Heart right ventricle (tissue), 16 donors: ENCODE data around the gene DOCK2. TPM values are rescaled to one million over a fixed set of nuclear protein-coding genes. Genes with fewer than 3 reads are reported as not detected.

Source experiments
- ATAC-seq, 8 donors: fragments of 200-7000 bp; cut with Tn5 transposase; one replicate each; pipeline ENCODE4 v1.9.1; 2020; ENCODE audit warnings: mild to moderate bottlenecking in 8 of 8, moderate library complexity in 8 of 8, moderate number of reproducible peaks in 1 of 8
- DNase-seq, 2 donors: peaks; one replicate each; pipeline ENCODE4 v3.0.0-alpha.2; 2020
- H3K27ac ChIP-seq, 10 donors: fragments of 200-600 bp; sonication (generic) in 2 of 10; one replicate each; pipeline versions ENCODE4 v1.5.0 to v1.8.0; 2020 to 2022; ENCODE audit warnings: mild to moderate bottlenecking in 3 of 10
- H3K27me3 ChIP-seq, 7 donors: fragments of 200-600 bp; one replicate each; pipeline ENCODE4 v1.8.0; 2021 to 2022; ENCODE audit warnings: mild to moderate bottlenecking in 2 of 7
- H3K36me3 ChIP-seq, 9 donors: fragments of 200-600 bp; sonication (generic) in 1 of 9; one replicate each; pipeline versions ENCODE4 v1.5.0 to v1.8.0; 2020 to 2022; ENCODE audit warnings: mild to moderate bottlenecking in 2 of 9
- H3K4me1 ChIP-seq, 9 donors: fragments of 200-600 bp; sonication (generic) in 1 of 9; one replicate each; pipeline versions ENCODE4 v1.5.0 to v1.8.0; 2020 to 2022; ENCODE audit warnings: mild to moderate bottlenecking in 4 of 9
- H3K4me3 ChIP-seq, 10 donors: fragments of 200-600 bp; sonication (generic) in 2 of 10; one replicate each; pipeline versions ENCODE4 v1.5.0 to v1.8.0; 2020 to 2022; ENCODE audit warnings: mild to moderate bottlenecking in 7 of 10, moderate library complexity in 2 of 10
- H3K9me3 ChIP-seq, 11 donors: fragments of 200-600 bp in 10 of 11; sonication (generic) in 2 of 11; one replicate each; pipeline versions ENCODE4 v1.5.0 to v1.8.0; 2013 to 2022; ENCODE audit warnings: mild to moderate bottlenecking in 2 of 11, control low read depth in 1 of 11, moderate library complexity in 1 of 11
- WGBS, 2 donors: extraction: QIAGEN DNeasy Blood & Tissue Kit; methylation state at CpG; one replicate each; pipeline ENCODE4 v1.1.7; 2013; ENCODE audit warnings: inconsistent platforms in 1 of 2; 5-methylcytosine and 5-hydroxymethylcytosine counted together
- intact Hi-C, 10 donors: fragments of 100-400 bp; cut with DNase I; formaldehyde crosslinking; loops; one replicate each; pipeline versions ENCODE4 v1.11.1 to v1.14.2; 2022
- polyA plus RNA-seq, 2 donors: library from polyadenylated mRNA; stranded (reverse); fragments of 200-250 nt; gene quantifications; one replicate each; pipeline ENCODE4 v1.2.3, GENCODE V29; 2013
- total RNA-seq, 10 donors: library from RNA; stranded (reverse); fragmentation: NEBNext Ultra II Directional in 3 of 10; extraction: Animal tissue kit (Norgen Biotek cat#: 25700) in 3 of 10; gene quantifications; one replicate each; pipeline versions ENCODE4 v1.2.1 to v1.2.4, GENCODE V29; 2021 to 2023
- TF ChIP-seq, protein P1 (sequence below), 9 donors: fragments of 200-600 bp; sonication (generic) in 2 of 9; IDR thresholded peaks; one replicate each; pipeline versions ENCODE4 v1.5.0 to v1.8.0; 2021 to 2022; ENCODE audit warnings: antibody characterized with exemption in 9 of 9, mild to moderate bottlenecking in 5 of 9, moderate library complexity in 1 of 9
- donor health status: Arrhythmogenic right ventricular cardiomyopathy.
- donor health status: ischemic (EF 13 %, LVEDD 7.1; RV severe dilation, severe dysfunction).
- donor health status: healthy with polysubstance abuse.
- donor health status: DM: no; HTN: yes; CAD: no.
- donor health status: DM: no; HTN: no; CAD: no.
- donor health status: ischemic (EF 25% LVEDD 6.9; RV normal size, moderate dysfunction).
- donor health status: ischemic (EF 25% LVEDD 5.7; RV mildly dilated, moderate dysfunction).
- donor health status: healthy.
- donor health status: DM: yes; HTN: yes; CAD: no.
- donor health status: Ischemic cardiomyopathy.
- donor health status: ischemic (EF 35%, LVEDD 5.7; RV mildly dilated, moderate dysfunction).
- donor health status: nonischemic (EF 11% LVEDD 7.7; RV severe dilation, severe dysfunction).
- donor health status: DM: yes; HTN: yes; CAD: no.
- donor health status: PGD.
- donor health status: ischemic (EF 29% LVEDD 5.4; RV normal size, mild dysfunction).
- donor health status: nonischemic (EF 23%, LVEDD 6.1; RV moderate dilation, normal function).

The DOCK2 gene
- total and polyA plus RNA-seq, 12 donors: 1.2 to 24.6 (median 4.2) TPM

DNA sequence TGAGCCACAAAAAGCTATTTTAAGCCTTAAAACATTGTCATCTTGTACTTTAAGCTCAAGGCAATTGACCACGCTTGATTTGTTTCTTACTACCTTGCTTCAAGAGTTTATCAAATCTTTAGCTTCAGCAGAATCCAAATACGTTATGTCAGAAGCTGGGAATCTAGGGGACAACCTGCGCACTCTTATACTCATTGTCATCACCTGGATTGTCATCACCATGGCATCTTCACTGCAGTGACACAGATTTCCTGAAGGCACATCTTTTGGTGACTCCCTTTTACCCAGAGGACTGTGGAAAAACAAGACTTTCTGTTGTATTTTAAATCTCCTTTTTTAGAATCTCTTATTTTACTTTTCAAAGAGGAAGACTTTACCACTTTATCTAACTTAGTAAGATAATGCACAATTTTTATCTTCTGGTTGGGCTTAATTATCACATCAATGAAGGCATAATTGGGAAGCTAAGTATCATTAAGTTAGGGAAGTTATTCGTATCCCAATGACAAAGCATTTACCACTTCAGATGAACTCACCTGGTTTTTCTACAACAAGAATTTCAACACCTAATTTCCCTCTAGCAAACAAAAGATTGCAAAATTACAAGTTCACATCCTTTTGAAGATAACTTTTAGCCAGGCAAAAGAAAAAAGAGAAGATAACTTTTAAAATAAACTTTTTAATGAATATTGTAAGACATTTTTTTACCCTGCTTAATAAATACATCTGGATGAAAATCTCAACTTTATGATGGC is 162.0 kb downstream of the DOCK2 start:
- WGBS, 2 donors: 88 to 94% methylated on average over 4 of the region's 4 CpGs
- Histone ChIP-seq H3K36me3 (peaks cover 0 to 18% (median 0%) of the 10 kb centered on the region in 9 donors), H3K9me3 (no peaks in the 10 kb centered on the region), H3K27me3 (peaks cover 0 to 5% (median 0%) of the 10 kb centered on the region in 7 donors), H3K4me3 (no peak overlapping the region), H3K4me1 (peaks cover 0 to 18% (median 0%) of the 10 kb centered on the region in 9 donors), H3K27ac (no peak overlapping the region)
- intact Hi-C loops: no loop called here
- TF ChIP-seq, protein P1, sequence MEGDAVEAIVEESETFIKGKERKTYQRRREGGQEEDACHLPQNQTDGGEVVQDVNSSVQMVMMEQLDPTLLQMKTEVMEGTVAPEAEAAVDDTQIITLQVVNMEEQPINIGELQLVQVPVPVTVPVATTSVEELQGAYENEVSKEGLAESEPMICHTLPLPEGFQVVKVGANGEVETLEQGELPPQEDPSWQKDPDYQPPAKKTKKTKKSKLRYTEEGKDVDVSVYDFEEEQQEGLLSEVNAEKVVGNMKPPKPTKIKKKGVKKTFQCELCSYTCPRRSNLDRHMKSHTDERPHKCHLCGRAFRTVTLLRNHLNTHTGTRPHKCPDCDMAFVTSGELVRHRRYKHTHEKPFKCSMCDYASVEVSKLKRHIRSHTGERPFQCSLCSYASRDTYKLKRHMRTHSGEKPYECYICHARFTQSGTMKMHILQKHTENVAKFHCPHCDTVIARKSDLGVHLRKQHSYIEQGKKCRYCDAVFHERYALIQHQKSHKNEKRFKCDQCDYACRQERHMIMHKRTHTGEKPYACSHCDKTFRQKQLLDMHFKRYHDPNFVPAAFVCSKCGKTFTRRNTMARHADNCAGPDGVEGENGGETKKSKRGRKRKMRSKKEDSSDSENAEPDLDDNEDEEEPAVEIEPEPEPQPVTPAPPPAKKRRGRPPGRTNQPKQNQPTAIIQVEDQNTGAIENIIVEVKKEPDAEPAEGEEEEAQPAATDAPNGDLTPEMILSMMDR (IDR thresholded peaks at IDR 0.05): no peak
- ATAC-seq: no peak
- no peak for DNase-seq

DNA sequence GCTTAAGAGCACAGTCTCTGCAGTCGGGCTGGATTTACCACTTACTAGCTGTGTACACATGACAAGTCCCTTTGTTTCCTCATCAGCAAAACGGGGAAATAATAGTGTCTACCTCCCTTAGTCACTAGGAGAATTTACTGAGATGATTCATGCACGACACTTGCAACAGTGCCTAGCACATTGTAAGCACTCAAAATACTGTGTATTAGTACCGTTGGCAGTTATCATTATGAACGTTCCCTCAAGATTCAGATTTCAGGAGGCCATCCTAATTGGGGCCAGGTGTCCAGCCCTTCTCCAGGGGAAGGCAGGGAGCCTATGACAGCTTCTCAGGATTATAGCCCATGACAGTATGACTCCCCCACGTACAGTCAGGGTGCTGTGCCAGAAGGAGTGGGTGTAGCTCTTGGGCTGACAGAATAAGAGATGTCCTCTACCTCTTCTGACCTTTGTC is 164.3 kb downstream of the DOCK2 start:
- H3K4me3 ChIP-seq: no peak overlapping the region
- TF ChIP-seq, protein P1 (IDR thresholded peaks at IDR 0.05): no peak
- ATAC-seq: peak in 1 of 8 donors; percentile 30
- H3K36me3 ChIP-seq: peaks cover 0 to 25% (median 0%) of the 10 kb centered on the region in 9 donors
- H3K27me3 ChIP-seq: peaks cover 0 to 5% (median 0%) of the 10 kb centered on the region in 7 donors
- DNase-seq: no peak
- peak overlapping the region in 1 of 10 donors; percentile 53 for H3K27ac ChIP-seq
- H3K4me1 ChIP-seq: peaks cover 0 to 23% (median 0%) of the 10 kb centered on the region in 9 donors
- intact Hi-C loops: loop anchor here in 1 of 10 donors (10.0 kb wide), 1 partner anchor 73 kb away; no protein-coding TSS in a partner anchor
- no peaks in the 10 kb centered on the region for H3K9me3 ChIP-seq
- WGBS, 2 donors: 61 to 65% methylated on average over 6 of the region's 6 CpGs

DNA sequence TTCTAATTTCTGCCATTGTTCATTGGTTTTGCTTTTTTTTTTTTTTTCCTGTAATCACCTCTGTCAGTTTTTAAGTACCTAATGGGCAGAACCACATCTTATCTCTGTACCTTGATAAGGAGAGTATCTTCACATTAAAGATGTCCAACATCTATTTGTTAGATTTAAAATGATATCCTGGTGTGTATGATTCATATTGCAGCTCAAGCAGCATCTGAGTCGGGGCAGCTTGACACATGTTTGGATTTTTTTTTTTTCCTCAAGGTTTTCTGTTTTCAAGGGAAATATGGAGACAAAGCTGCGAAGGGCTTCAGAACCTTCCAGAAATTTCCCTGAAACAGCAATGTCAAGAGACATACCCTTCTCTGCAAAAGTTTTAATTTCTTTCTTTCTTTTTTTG is 164.7 kb downstream of the DOCK2 start:
- 71 to 85% methylated on average over 2 of the region's 2 CpGs for WGBS, 2 donors
- H3K27me3 ChIP-seq: peaks cover 0 to 6% (median under 1%) of the 10 kb centered on the region in 7 donors
- ATAC-seq: no peak
- peaks cover 0 to 23% (median 0%) of the 10 kb centered on the region in 9 donors for H3K4me1 ChIP-seq
- intact Hi-C loops: loop anchor here in 1 of 10 donors (10.0 kb wide), 1 partner anchor 73 kb away; no protein-coding TSS in a partner anchor
- H3K9me3 ChIP-seq: no peaks in the 10 kb centered on the region
- H3K4me3 ChIP-seq: no peak overlapping the region
- TF ChIP-seq, protein P1 (IDR thresholded peaks at IDR 0.05): no peak
- no peak for DNase-seq
- H3K36me3 ChIP-seq: peaks cover 0 to 25% (median 0%) of the 10 kb centered on the region in 9 donors
- peak overlapping the region in 1 of 10 donors; percentile 53 for H3K27ac ChIP-seq

DNA sequence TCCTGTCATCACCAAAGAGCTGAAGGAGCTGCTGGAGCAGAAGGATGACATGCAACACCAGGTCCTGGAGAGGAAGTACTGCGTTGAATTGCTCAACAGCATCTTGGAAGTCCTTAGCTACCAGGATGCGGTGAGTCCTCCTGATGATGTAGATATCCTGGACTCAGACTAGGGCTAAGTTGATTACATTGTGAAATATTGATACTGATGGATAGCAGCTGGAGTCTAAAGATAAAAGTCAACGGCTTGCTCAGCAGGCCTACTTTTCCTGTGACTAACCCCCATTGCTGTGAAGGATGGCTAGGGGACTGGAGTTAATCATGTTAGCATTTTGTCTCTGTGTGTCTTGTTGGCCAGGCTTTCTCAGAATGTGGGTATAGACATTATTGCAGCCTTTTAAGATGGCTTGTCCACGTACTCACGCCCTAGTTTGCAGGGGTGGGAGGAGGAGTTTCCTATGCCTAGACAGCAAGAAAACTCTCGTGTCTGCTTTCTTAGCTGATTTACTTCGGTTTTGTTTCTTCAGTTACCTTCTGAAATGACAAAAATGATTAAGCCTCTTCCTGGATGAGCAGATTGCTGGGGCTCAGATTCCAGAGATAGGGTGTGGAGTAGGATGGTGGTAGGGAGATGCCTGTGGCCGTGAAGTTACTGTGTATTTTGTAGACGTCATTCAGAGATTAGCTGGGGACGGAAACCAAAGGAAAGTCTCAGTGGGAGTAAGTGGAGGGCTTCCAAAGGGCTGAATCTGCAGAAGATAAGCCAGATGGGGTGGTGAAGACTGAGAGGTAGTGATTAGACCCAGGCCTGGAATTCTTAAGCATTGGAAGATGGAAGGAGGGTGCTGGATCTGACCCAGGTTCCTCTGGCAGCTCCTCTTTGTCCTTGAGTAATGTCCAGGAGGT is 166.3 kb downstream of the DOCK2 start:
- intact Hi-C loops: loop anchor here in 1 of 10 donors (10.0 kb wide), 1 partner anchor 71 kb away; no protein-coding TSS in a partner anchor
- DNase-seq (peak; percentile 23 to 50), ATAC-seq (peak; percentile 88 to 95 (median 91))
- TF ChIP-seq, protein P1 (IDR thresholded peaks at IDR 0.05): no peak
- H3K27ac ChIP-seq: peak overlapping the region in 7 of 10 donors; percentile 9 to 65 (median 50)
- peaks cover 0 to 23% (median 0%) of the 10 kb centered on the region in 9 donors for H3K4me1 ChIP-seq
- peaks cover 0 to 10% (median 5%) of the 10 kb centered on the region in 7 donors for H3K27me3 ChIP-seq
- H3K4me3 ChIP-seq: no peak overlapping the region
- no peaks in the 10 kb centered on the region for H3K9me3 ChIP-seq
- 33 to 48% methylated on average over 10 of the region's 10 CpGs for WGBS, 2 donors
- H3K36me3 ChIP-seq: peaks cover 0 to 20% (median 0%) of the 10 kb centered on the region in 9 donors
